HL-60 (cell line): ENCODE measurements around the gene ST8SIA2.

ENCODE experiments used
- DNase-seq, 2 experiments: peaks; one replicate each; pipeline ENCODE4 v3.0.0-alpha.2; 2010 to 2020; ENCODE audit warnings: low read depth in 1 of 2, low spot score in 1 of 2
- H3K27ac ChIP-seq: fragments of 250-450 bp; sonication (Bioruptor Pico); replicated peaks from 2 replicates; pipeline ENCODE4 v1.5.1; 2020; ENCODE audit warnings: mild to moderate bottlenecking, moderate library complexity
- H3K27me3 ChIP-seq: fragments of 250-450 bp; sonication (Bioruptor Pico); 2 replicates; pipeline ENCODE4 v1.5.1; 2021; ENCODE audit warnings: mild to moderate bottlenecking, moderate library complexity; ENCODE audit not compliant: insufficient read depth, poor library complexity, severe bottlenecking
- H3K4me3 ChIP-seq: replicated peaks from 2 replicates; pipeline ENCODE4 v1.5.1; 2011; ENCODE audit warnings: mild to moderate bottlenecking, control low read depth, low read length; ENCODE audit not compliant: insufficient read depth
- GABPA ChIP-seq: IDR thresholded peaks from 2 replicates; pipeline ENCODE4 v1.6.1; 2012; ENCODE audit warnings: low read depth
- POLR2AphosphoS5 ChIP-seq: IDR thresholded peaks from 2 replicates; pipeline ENCODE4 v1.6.1; 2012; ENCODE audit warnings: low read depth
- REST ChIP-seq: IDR thresholded peaks from 2 replicates; pipeline ENCODE4 v1.6.1; 2012; ENCODE audit warnings: low read depth; ENCODE audit not compliant: insufficient replicate concordance
- SPI1 ChIP-seq: IDR thresholded peaks from 2 replicates; pipeline ENCODE4 v1.6.1; 2012; ENCODE audit warnings: low read depth, mild to moderate bottlenecking, borderline replicate concordance
- TF ChIP-seq, protein P1 (sequence below): IDR thresholded peaks from one replicate; pipeline ENCODE4 v1.5.1; 2011; ENCODE audit warnings: low read length, control low read depth, inconsistent platforms; ENCODE audit not compliant: insufficient read depth

The ST8SIA2 gene

DNA sequence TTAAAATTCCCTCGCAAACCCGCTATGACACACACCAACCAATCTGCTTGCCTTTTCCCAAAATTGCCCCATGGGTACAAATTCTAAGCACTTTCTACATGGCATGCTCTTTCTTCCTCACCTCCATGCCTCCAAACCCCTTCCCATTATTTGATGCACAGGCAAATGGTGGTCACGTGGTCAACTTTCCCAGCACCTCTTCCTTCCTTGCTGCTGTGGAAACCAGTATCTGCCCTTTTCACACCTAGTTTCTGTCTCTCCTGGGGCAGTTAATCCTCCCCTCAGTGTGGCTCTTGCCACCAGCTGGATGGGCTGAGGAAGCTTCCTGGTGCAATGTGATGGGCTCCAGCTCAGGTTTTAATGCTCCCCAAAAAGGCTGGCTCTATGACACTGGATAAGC lies 38.4 kb upstream of the ST8SIA2 start:
- peaks cover 2% of the 10 kb centered on the region for H3K27me3 ChIP-seq
- no peak overlapping the region for H3K4me3 ChIP-seq
- TF ChIP-seq GABPA (no peak), SPI1 (no peak), POLR2AphosphoS5 (no peak), REST (no peak)
- TF ChIP-seq, protein P1, sequence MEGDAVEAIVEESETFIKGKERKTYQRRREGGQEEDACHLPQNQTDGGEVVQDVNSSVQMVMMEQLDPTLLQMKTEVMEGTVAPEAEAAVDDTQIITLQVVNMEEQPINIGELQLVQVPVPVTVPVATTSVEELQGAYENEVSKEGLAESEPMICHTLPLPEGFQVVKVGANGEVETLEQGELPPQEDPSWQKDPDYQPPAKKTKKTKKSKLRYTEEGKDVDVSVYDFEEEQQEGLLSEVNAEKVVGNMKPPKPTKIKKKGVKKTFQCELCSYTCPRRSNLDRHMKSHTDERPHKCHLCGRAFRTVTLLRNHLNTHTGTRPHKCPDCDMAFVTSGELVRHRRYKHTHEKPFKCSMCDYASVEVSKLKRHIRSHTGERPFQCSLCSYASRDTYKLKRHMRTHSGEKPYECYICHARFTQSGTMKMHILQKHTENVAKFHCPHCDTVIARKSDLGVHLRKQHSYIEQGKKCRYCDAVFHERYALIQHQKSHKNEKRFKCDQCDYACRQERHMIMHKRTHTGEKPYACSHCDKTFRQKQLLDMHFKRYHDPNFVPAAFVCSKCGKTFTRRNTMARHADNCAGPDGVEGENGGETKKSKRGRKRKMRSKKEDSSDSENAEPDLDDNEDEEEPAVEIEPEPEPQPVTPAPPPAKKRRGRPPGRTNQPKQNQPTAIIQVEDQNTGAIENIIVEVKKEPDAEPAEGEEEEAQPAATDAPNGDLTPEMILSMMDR = no peak
- H3K27ac ChIP-seq = no peak overlapping the region
- no peak for DNase-seq

DNA sequence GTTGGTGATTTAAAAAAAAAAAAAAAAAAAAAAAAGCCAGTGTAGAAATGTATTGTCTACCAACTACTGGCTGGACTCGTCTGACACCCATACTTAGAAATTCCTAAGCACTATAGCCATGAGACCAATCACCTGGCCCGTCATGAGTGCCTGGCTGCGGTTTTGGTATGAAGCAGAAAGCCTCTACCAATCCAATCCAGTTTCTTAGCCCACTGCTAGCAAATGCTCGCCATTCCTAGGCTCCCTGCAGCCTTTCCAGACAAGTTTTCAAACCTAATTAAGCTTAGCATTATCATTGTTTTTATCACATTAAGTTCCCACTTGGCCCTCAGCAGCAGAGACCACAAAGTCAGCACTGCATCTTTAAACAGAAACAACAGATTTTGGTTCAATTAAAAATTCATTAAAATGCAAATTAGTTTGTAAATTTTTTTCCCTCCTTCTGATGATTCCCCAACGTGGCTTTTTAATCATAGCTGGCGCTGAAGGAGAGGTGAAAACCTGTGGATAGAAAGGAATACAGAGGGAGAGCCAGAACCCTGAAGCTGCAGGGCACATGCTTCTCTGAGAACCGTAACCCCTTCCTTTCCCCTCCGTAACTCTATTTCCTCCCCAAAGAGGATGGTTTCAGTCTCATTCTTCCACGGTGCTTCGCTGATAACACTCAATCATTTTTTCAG lies 32.2 kb upstream of the ST8SIA2 start:
- Histone ChIP-seq H3K27me3 (no peaks in the 10 kb centered on the region), H3K27ac (no peak overlapping the region), H3K4me3 (no peak overlapping the region)
- TF ChIP-seq SPI1 (no peak), REST (no peak), POLR2AphosphoS5 (no peak), GABPA (no peak)
- TF ChIP-seq, protein P1 = no peak
- no peak for DNase-seq

DNA sequence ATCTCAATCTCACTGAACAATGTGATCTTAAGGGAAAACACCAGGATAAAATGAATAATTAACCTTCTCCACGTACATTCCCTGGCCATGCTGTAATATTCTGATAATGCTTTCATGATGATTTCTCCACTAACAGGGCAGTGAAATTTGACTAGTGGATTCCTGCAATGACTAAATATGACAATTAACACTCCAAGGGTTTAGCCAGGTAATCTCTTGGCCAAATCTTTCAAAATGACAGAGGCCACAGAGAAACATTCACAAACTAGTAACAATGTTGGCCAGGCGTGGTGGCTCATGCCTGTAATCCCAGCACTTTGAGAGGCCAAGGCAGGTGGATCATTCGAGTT lies 31.7 kb upstream of the ST8SIA2 start:
- Histone ChIP-seq H3K4me3 (no peak overlapping the region), H3K27ac (no peak overlapping the region), H3K27me3 (no peaks in the 10 kb centered on the region)
- TF ChIP-seq POLR2AphosphoS5 = no peak
- TF ChIP-seq REST = no peak
- no peak for TF ChIP-seq GABPA
- TF ChIP-seq SPI1 = no peak
- TF ChIP-seq, protein P1 = no peak
- no peak for DNase-seq
